Fibroblast of lung (primary cell): ENCODE results near the gene FAM20B. TPM values are rescaled to one million over a fixed set of nuclear protein-coding genes. Genes with fewer than 3 reads are reported as not detected.

Experiments
- DNase-seq, 2 donors: peaks; one replicate each; pipeline versions ENCODE4 v3.0.0 to v3.0.0-alpha.2; 2010; ENCODE audit warnings: low read depth in 2 of 2
- H2AFZ ChIP-seq: 2 replicates; pipeline ENCODE4 v1.5.1; 2012; ENCODE audit warnings: low read length, control low read depth, inconsistent platforms
- H3K27ac ChIP-seq: 2 replicates; pipeline ENCODE4 v1.5.1; 2011; ENCODE audit warnings: low read length, control low read depth; ENCODE audit not compliant: insufficient read depth
- H3K27me3 ChIP-seq: 2 replicates; pipeline ENCODE4 v1.5.1; 2011; ENCODE audit warnings: mild to moderate bottlenecking, low read length; ENCODE audit not compliant: control insufficient read depth, insufficient read depth
- H3K36me3 ChIP-seq: 2 replicates; pipeline ENCODE4 v1.5.1; 2011; ENCODE audit warnings: low read length; ENCODE audit not compliant: control insufficient read depth, insufficient read depth
- H3K4me1 ChIP-seq: 2 replicates; pipeline ENCODE4 v1.5.1; 2011; ENCODE audit warnings: low read length; ENCODE audit not compliant: control insufficient read depth, insufficient read depth; ENCODE audit errors: extremely low read depth
- H3K4me2 ChIP-seq: 2 replicates; pipeline ENCODE4 v1.5.1; 2011; ENCODE audit warnings: low read length, control low read depth; ENCODE audit not compliant: insufficient read depth; ENCODE audit errors: extremely low read depth
- H3K4me3 ChIP-seq, 4 experiments: fragments of 200-600 bp in 1 of 4; sonication (generic) in 1 of 4; replicated peaks in 1 of 4; 2 replicates each; pipeline ENCODE4 v1.5.1; 2011 to 2016; ENCODE audit warnings: low read length in 4 of 4, low read depth in 3 of 4, mild to moderate bottlenecking in 3 of 4, control low read depth in 2 of 4, inconsistent platforms in 1 of 4, mixed read lengths in 1 of 4; ENCODE audit not compliant: insufficient read depth in 1 of 4; ENCODE audit errors: control extremely low read depth in 1 of 4
- H3K79me2 ChIP-seq: 2 replicates; pipeline ENCODE4 v1.5.1; 2012; ENCODE audit warnings: mild to moderate bottlenecking, low read length, inconsistent platforms; ENCODE audit not compliant: control insufficient read depth, insufficient read depth
- H3K9ac ChIP-seq: 2 replicates; pipeline ENCODE4 v1.5.1; 2011; ENCODE audit warnings: mild to moderate bottlenecking, low read length, control low read depth; ENCODE audit not compliant: insufficient read depth
- H3K9me3 ChIP-seq: 2 replicates; pipeline ENCODE4 v1.5.1; 2012; ENCODE audit warnings: low read depth, low read length; ENCODE audit not compliant: control insufficient read depth, insufficient read depth
- H4K20me1 ChIP-seq: 2 replicates; pipeline ENCODE4 v1.5.1; 2011; ENCODE audit warnings: low read length; ENCODE audit not compliant: control insufficient read depth, insufficient read depth; ENCODE audit errors: extremely low read depth
- CTCF ChIP-seq, 2 donors: IDR thresholded peaks in 1 of 2; conservative IDR thresholded peaks in 1 of 2; 1 replicate in 1 of 2; 2 replicates in 1 of 2; pipeline ENCODE4 v1.5.1; 2011 to 2012; ENCODE audit warnings: low read length in 2 of 2, control low read depth in 1 of 2, inconsistent platforms in 1 of 2, low read depth in 1 of 2, mild to moderate bottlenecking in 1 of 2
- EZH2 ChIP-seq: IDR thresholded peaks from 2 replicates; pipeline ENCODE4 v1.5.1; 2012; ENCODE audit warnings: low read length, control low read depth, mild to moderate bottlenecking; ENCODE audit errors: missing control alignments
- polyA plus RNA-seq, 2 donors: library from polyadenylated mRNA; depleted of rRNA in 1 of 2; stranded (reverse) in 1 of 2; unstranded in 1 of 2; fragments of >200 nt; gene quantifications; 2 replicates each; pipeline ENCODE4 v1.2.1, GENCODE V29; 2011 to 2012; ENCODE audit warnings: missing spikeins in 1 of 2
- total RNA-seq: library from RNA; depleted of rRNA; stranded (reverse); fragments of >200 nt; gene quantifications from 2 replicates; pipeline ENCODE4 v1.2.1, GENCODE V29; 2014

FAM20B gene
- total and polyA plus RNA-seq, 2 donors (not counting 1 experiment from before 2014, with no cell fraction given) = 42.1 to 45.2 TPM

- DNase-seq = no peak
- TF ChIP-seq CTCF (conservative IDR thresholded peaks at IDR 0.05 in 1 of 2, IDR thresholded peaks at IDR 0.05 in 1 of 2; ENCODE audit: low read depth in 1 of 2, low read length in 2 of 2) (no peak), EZH2 (no peak)
- H3K4me2 ChIP-seq = peak overlapping the region; percentile 97
- peaks cover 3% of the 10 kb centered on the region for H3K36me3 ChIP-seq
- H4K20me1 ChIP-seq = no peaks in the 10 kb centered on the region
- no peaks in the 10 kb centered on the region for H3K27me3 ChIP-seq
- peaks cover 2% of the 10 kb centered on the region for H3K4me1 ChIP-seq
- H3K9me3 ChIP-seq = no peaks in the 10 kb centered on the region
- H3K4me3 ChIP-seq = peak overlapping the region; percentile 83 to 92 (median 88)
- peak overlapping the region; percentile 90 for H3K27ac ChIP-seq
- peaks cover 18% of the 10 kb centered on the region for H3K79me2 ChIP-seq
- peak overlapping the region; percentile 65 for H2AFZ ChIP-seq
- peak overlapping the region; percentile 92 for H3K9ac ChIP-seq
These were observed 56.8 kb downstream of the FAM20B start for GRCh38 chr1:179082333-179082998.

- H3K4me1 ChIP-seq = peaks cover 2% of the 10 kb centered on the region
- TF ChIP-seq CTCF (conservative IDR thresholded peaks at IDR 0.05 in 1 of 2, IDR thresholded peaks at IDR 0.05 in 1 of 2; ENCODE audit: low read depth in 1 of 2, low read length in 2 of 2) (no peak), EZH2 (no peak)
- peak overlapping the region; percentile 92 for H3K9ac ChIP-seq
- peak overlapping the region; percentile 90 for H3K27ac ChIP-seq
- H3K27me3 ChIP-seq = no peaks in the 10 kb centered on the region
- peak overlapping the region; percentile 97 for H3K4me2 ChIP-seq
- H3K9me3 ChIP-seq = no peaks in the 10 kb centered on the region
- H3K4me3 ChIP-seq = peak overlapping the region; percentile 83 to 92 (median 88)
- H3K36me3 ChIP-seq = peaks cover 3% of the 10 kb centered on the region
- peak; percentile 18 to 47 for DNase-seq
- peak overlapping the region; percentile 19 for H2AFZ ChIP-seq
- H3K79me2 ChIP-seq = peaks cover 18% of the 10 kb centered on the region
- no peaks in the 10 kb centered on the region for H4K20me1 ChIP-seq
These were observed 57.3 kb downstream of the FAM20B start for GRCh38 chr1:179082999-179083335.

DNA sequence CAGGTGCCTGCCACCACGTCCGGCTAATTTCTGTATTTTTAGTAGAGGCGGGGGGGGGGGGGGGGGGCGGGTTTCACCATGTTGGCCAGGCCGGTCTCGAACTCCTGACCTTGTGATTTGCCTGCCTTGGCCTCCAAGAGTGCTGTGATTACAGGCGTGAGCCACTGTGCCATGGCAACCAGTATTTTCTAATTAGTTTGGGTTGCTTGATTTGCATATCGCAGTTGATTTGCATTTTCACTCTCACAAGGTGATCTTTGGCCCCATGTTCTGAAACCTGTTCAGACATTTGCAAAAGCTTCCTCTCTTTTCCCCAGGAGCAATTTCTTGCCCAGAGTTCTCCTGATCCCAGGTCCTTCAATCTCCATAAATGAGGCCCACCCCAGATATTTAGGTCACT, 57.8 kb downstream of the FAM20B start:
- peaks cover 2% of the 10 kb centered on the region for H3K4me1 ChIP-seq
- no peak for TF ChIP-seq EZH2
- TF ChIP-seq CTCF (conservative IDR thresholded peaks at IDR 0.05 in 1 of 2, IDR thresholded peaks at IDR 0.05 in 1 of 2; ENCODE audit: low read depth in 1 of 2, low read length in 2 of 2) = no peak
- peaks cover 3% of the 10 kb centered on the region for H3K36me3 ChIP-seq
- H2AFZ ChIP-seq = no peak overlapping the region
- H4K20me1 ChIP-seq = no peaks in the 10 kb centered on the region
- H3K27me3 ChIP-seq = no peaks in the 10 kb centered on the region
- no peak overlapping the region for H3K4me3 ChIP-seq
- H3K79me2 ChIP-seq = peaks cover 18% of the 10 kb centered on the region
- H3K9ac ChIP-seq = no peak overlapping the region
- H3K4me2 ChIP-seq = no peak overlapping the region
- DNase-seq = no peak
- H3K27ac ChIP-seq = peak overlapping the region; percentile 90
- H3K9me3 ChIP-seq = no peaks in the 10 kb centered on the region
